Caki2 (cell line): Measurements from ENCODE around the gene SNX5. TPM values are rescaled to one million over a fixed set of nuclear protein-coding genes. Genes with fewer than 3 reads are reported as not detected.
A peak's percentile ranks its signal among the peaks of the same experiment; 100 is the strongest.

Source experiments
- DNase-seq: peaks from one replicate; pipeline ENCODE4 v3.0.0-alpha.2; 2015; ENCODE audit warnings: low read depth
- in situ Hi-C: cut with HindIII; loops from 2 replicates; pipeline ENCODE4 v1.10.0; 2016; ENCODE audit warnings: low sequenced_read_pairs, low pct_unique_long_range_greater_than_20kb, mixed read lengths
- total RNA-seq: library from RNA; depleted of rRNA; stranded (reverse); fragments of >200 nt; shearing (Covaris generic); gene quantifications from 2 replicates; pipeline ENCODE4 v1.2.3, GENCODE V29; 2014; ENCODE audit warnings: low replicate concordance

Gene SNX5
- total RNA-seq, 1 experiment from 2014 or later, result 132 TPM

GRCh38 chr20:17948442-17948841, 20.2 kb downstream of the SNX5 start:
- in situ Hi-C loops, result no loop called here

GRCh38 chr20:17947474-17947815, 21.1 kb downstream of the SNX5 start:
- DNase-seq, result no peak
- in situ Hi-C loops, result no loop called here

More at GRCh38 chr20:17948442-17948841, 20.2 kb downstream of the SNX5 start:
- DNase-seq, result no peak

GRCh38 chr20:17946572-17947473, 21.8 kb downstream of the SNX5 start:
- no peak for DNase-seq
- in situ Hi-C loops, result no loop called here

- in situ Hi-C loops, result no loop called here
- no peak for DNase-seq
Measured at GRCh38 chr20:17946040-17946439, 22.6 kb downstream of the SNX5 start.

- in situ Hi-C loops, result no loop called here
Measured at GRCh38 chr20:17944854-17945474, 23.6 kb downstream of the SNX5 start.

GRCh38 chr20:17943343-17943742, 25.3 kb downstream of the SNX5 start:
- no peak for DNase-seq
- in situ Hi-C loops, result no loop called here

More at GRCh38 chr20:17944854-17945474, 23.6 kb downstream of the SNX5 start:
- no peak for DNase-seq

- in situ Hi-C loops, result no loop called here
- DNase-seq, result no peak
Measured at GRCh38 chr20:17941826-17942196, 26.8 kb downstream of the SNX5 start.

- no peak for DNase-seq
- in situ Hi-C loops, result no loop called here
Measured at GRCh38 chr20:17941087-17941825, 27.3 kb downstream of the SNX5 start.

- DNase-seq, result no peak
- in situ Hi-C loops, result no loop called here
Measured at GRCh38 chr20:17940224-17940971, 28.2 kb downstream of the SNX5 start.

GRCh38 chr20:17939622-17940223, 28.9 kb downstream of the SNX5 start:
- DNase-seq, result no peak
- in situ Hi-C loops, result no loop called here

- in situ Hi-C loops, result no loop called here
- DNase-seq, result peak; percentile 40
Measured at GRCh38 chr20:17938871-17939619, 29.5 kb downstream of the SNX5 start.

GRCh38 chr20:17936761-17937732, 31.5 kb downstream of the SNX5 start:
- no peak for DNase-seq

GRCh38 chr20:17936286-17936760, 32.3 kb downstream of the SNX5 start:
- DNase-seq, result no peak
- in situ Hi-C loops, result no loop called here

More at GRCh38 chr20:17936761-17937732, 31.5 kb downstream of the SNX5 start:
- in situ Hi-C loops, result no loop called here

GRCh38 chr20:17935761-17936160, 32.8 kb downstream of the SNX5 start:
- in situ Hi-C loops, result no loop called here
- DNase-seq, result no peak

- no peak for DNase-seq
- in situ Hi-C loops, result no loop called here
Measured at GRCh38 chr20:17935186-17935585, 33.4 kb downstream of the SNX5 start.

- DNase-seq, result no peak
- in situ Hi-C loops, result no loop called here
Measured at GRCh38 chr20:17934141-17934862, 34.3 kb downstream of the SNX5 start.
